ENCODE data around the gene QRFP. TPM values are rescaled to one million over a fixed set of nuclear protein-coding genes. Genes with fewer than 3 reads are reported as not detected.

The QRFP gene
- total and polyA plus RNA-seq, 2 of the 8 experiments (the other 6 are each of a cell fraction or from before 2014, with no cell fraction given): not detected

GRCh38 chr9:130874783-130875182, 21.8 kb downstream of the QRFP start:
- no peak overlapping the region for H3K56ac ChIP-seq (replicated peaks; ENCODE audit: insufficient read length, low read depth, low read length)
- no peak overlapping the region for H4K91ac ChIP-seq (replicated peaks; ENCODE audit: insufficient read length, low read length)
- no peak overlapping the region for H3K4ac ChIP-seq (replicated peaks; ENCODE audit: insufficient read length, low read depth, low read length)
- no peak overlapping the region for H2BK20ac ChIP-seq (ENCODE audit: low read length)
- no peak overlapping the region for H3K4me2 ChIP-seq (ENCODE audit: insufficient read depth in 1 of 2, low read depth in 2 of 2, low read length in 2 of 2)
- no peak overlapping the region for H2BK120ac ChIP-seq (replicated peaks; ENCODE audit: low read depth, low read length)
- H3K9ac ChIP-seq (replicated peaks in 1 of 4; ENCODE audit: extremely low read depth in 1 of 4, low read depth in 3 of 4, low read length in 3 of 4): no peak overlapping the region
- no peak overlapping the region for H4K5ac ChIP-seq (ENCODE audit: insufficient read length, low read depth, low read length)
- no peak overlapping the region for H3K14ac ChIP-seq (ENCODE audit: insufficient read length)
- no peak overlapping the region for H4K8ac ChIP-seq (ENCODE audit: extremely low read depth, insufficient read depth, low read length)
- no peak for DNase-seq (ENCODE audit: low read depth in 1 of 2, low spot score in 2 of 2)
- peaks cover 4% of the 10 kb centered on the region for H3K79me1 ChIP-seq (ENCODE audit: low read depth, low read length)
- H3K27ac ChIP-seq (ENCODE audit: low read depth, low read length): no peak overlapping the region
- ChIA-PET CTCF (ENCODE audit: partially characterized antibody) (interaction anchor here (0.6 to 1.0 kb wide), 5 partner anchors 8 to 1084 kb away, joined by 3 to 4 read pairs (median 3); no protein-coding TSS in a partner anchor), POLR2A (ENCODE audit: partially characterized antibody) (no interaction called here)
- H3K36me3 ChIP-seq (ENCODE audit: control insufficient read depth in 2 of 4, insufficient read depth in 4 of 4, low read length in 3 of 4): peaks cover 40 to 68% (median 58%) of the 10 kb centered on the region in 4 experiments
- no peak overlapping the region for H3K23ac ChIP-seq (ENCODE audit: insufficient read length)
- H3K18ac ChIP-seq (ENCODE audit: extremely low read depth, low read length): no peak overlapping the region
- peaks cover 0 to 9% of the 10 kb centered on the region in 2 experiments; a peak in 1 of 4 replicates for H3K79me2 ChIP-seq (ENCODE audit: control insufficient read depth in 1 of 2, insufficient read depth in 2 of 2, low read length in 2 of 2)
- H4K20me1 ChIP-seq (replicated peaks in 1 of 2; ENCODE audit: control insufficient read depth in 1 of 2, insufficient read depth in 2 of 2, low read length in 2 of 2): peaks cover 1 to 7% of the 10 kb centered on the region in 2 experiments
- no peak for FAIRE-seq
- no peak overlapping the region for H2AK5ac ChIP-seq (ENCODE audit: low read depth, low read length)
- H3K23me2 ChIP-seq (ENCODE audit: low read depth, low read length): no peaks in the 10 kb centered on the region
- H2AFZ ChIP-seq (ENCODE audit: low read length): no peak overlapping the region
- no peak overlapping the region for H2BK12ac ChIP-seq (ENCODE audit: low read depth, low read length)
- WGBS, 2 experiments (ENCODE audit: extremely low coverage in 1 of 2, insufficient coverage in 1 of 2, insufficient read length in 1 of 2, insufficient replicate concordance in 2 of 2, low coverage in 1 of 2, low lambda C conversion rate in 2 of 2, missing lambda C conversion rate in 1 of 2): 90% methylated on average over 5 of the region's 5 CpGs; no CpG with 5 or more reads in 1 of the 2 experiments
- no peaks in the 10 kb centered on the region for H3K27me3 ChIP-seq (replicated peaks in 1 of 4; ENCODE audit: control insufficient read depth in 3 of 4, extremely low read depth in 1 of 4, insufficient read depth in 3 of 4, low read length in 3 of 4)
- no peaks in the 10 kb centered on the region for H3K4me1 ChIP-seq (replicated peaks in 1 of 4; ENCODE audit: control insufficient read depth in 3 of 4, insufficient read depth in 4 of 4, low read length in 3 of 4)
- H2BK15ac ChIP-seq (ENCODE audit: low read length): no peak overlapping the region
- H3K4me3 ChIP-seq (ENCODE audit: extremely low read depth in 1 of 4, insufficient read depth in 2 of 4, low read depth in 3 of 4, low read length in 4 of 4): no peak overlapping the region
- H2BK5ac ChIP-seq (ENCODE audit: low read depth, low read length): no peak overlapping the region
- no peaks in the 10 kb centered on the region for H3K9me3 ChIP-seq (ENCODE audit: insufficient read depth in 2 of 2, low read depth in 1 of 2, low read length in 1 of 2)
- TF ChIP-seq CTCF (IDR thresholded peaks at IDR 0.05; ENCODE audit: control extremely low read depth in 1 of 3, insufficient read depth in 1 of 3, low read depth in 1 of 3, low read length in 3 of 3): no peak
- no peak for TF ChIP-seq KDM4A (IDR thresholded peaks at IDR 0.05; ENCODE audit: low read depth, low read length, severe bottlenecking)
- no peak for TF ChIP-seq GTF2F1 (IDR thresholded peaks at IDR 0.05; ENCODE audit: borderline replicate concordance, low read depth, low read length)
- no peak for TF ChIP-seq JUN (IDR thresholded peaks at IDR 0.05; ENCODE audit: low read depth, low read length)
- TF ChIP-seq EP300 (IDR thresholded peaks at IDR 0.05; ENCODE audit: borderline replicate concordance in 1 of 2, low read depth in 2 of 2, low read length in 2 of 2): no peak
- TF ChIP-seq JUND (IDR thresholded peaks at IDR 0.05; ENCODE audit: low read length): no peak
- no peak for TF ChIP-seq ZNF274 (IDR thresholded peaks at IDR 0.05; ENCODE audit: borderline replicate concordance, extremely low read depth, low read length)
- no peak for TF ChIP-seq SP4 (IDR thresholded peaks at IDR 0.05; ENCODE audit: low read length)
- TF ChIP-seq TBP (IDR thresholded peaks at IDR 0.05; ENCODE audit: low read depth, low read length): no peak
- TF ChIP-seq USF2 (IDR thresholded peaks at IDR 0.05; ENCODE audit: low read length): no peak

All from H1 (cell line).